ENCODE measurements around the gene FALEC.
"Not testable (repeated sequence)": the region's sequence is repeated elsewhere in the genome, so short reads cannot be mapped to it uniquely, and the experiment has no call there.

The FALEC gene

GRCh38 chr1:150572918-150573647 is 57.5 kb downstream of the FALEC start:
- H3K4me3 ChIP-seq (ENCODE audit: low read depth, low read length): no peak overlapping the region
- TF ChIP-seq, protein P1, sequence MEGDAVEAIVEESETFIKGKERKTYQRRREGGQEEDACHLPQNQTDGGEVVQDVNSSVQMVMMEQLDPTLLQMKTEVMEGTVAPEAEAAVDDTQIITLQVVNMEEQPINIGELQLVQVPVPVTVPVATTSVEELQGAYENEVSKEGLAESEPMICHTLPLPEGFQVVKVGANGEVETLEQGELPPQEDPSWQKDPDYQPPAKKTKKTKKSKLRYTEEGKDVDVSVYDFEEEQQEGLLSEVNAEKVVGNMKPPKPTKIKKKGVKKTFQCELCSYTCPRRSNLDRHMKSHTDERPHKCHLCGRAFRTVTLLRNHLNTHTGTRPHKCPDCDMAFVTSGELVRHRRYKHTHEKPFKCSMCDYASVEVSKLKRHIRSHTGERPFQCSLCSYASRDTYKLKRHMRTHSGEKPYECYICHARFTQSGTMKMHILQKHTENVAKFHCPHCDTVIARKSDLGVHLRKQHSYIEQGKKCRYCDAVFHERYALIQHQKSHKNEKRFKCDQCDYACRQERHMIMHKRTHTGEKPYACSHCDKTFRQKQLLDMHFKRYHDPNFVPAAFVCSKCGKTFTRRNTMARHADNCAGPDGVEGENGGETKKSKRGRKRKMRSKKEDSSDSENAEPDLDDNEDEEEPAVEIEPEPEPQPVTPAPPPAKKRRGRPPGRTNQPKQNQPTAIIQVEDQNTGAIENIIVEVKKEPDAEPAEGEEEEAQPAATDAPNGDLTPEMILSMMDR (IDR thresholded peaks at IDR 0.05; ENCODE audit: low read depth, low read length): no peak

DNA sequence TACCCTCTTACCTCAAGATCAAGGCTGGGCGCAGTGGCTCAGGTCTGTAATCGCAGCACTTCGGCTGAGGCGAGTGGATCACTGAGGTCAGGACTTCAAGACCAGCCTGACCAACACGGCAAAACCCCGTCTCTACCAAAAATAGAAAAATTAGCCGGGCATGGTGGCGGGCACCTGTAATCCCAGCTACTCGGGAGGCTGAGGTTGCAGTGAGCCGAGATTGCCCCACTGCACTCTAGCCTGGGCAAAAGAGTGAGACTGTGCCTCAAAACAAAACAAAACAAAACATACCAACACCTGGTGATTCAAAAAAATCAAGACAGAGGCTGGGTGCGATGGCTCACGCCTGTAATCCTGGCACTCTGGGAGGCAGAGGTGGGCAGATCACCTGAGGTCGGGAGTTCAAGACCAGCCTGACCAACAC is 58.1 kb downstream of the FALEC start:
- not testable (repeated sequence) for H3K4me3 ChIP-seq (ENCODE audit: low read depth, low read length)

GRCh38 chr1:150574260-150575071 is 58.9 kb downstream of the FALEC start:
- TF ChIP-seq, protein P1 (IDR thresholded peaks at IDR 0.05; ENCODE audit: low read depth, low read length): no peak
- H3K4me3 ChIP-seq (ENCODE audit: low read depth, low read length): peak overlapping the region; percentile 95

GRCh38 chr1:150575072-150575489 is 59.5 kb downstream of the FALEC start:
- peak overlapping the region; percentile 95 for H3K4me3 ChIP-seq (ENCODE audit: low read depth, low read length)

GRCh38 chr1:150575518-150576366 is 60.2 kb downstream of the FALEC start:
- TF ChIP-seq, protein P1 (IDR thresholded peaks at IDR 0.05; ENCODE audit: low read depth, low read length): no peak
- peak overlapping the region; percentile 95 for H3K4me3 ChIP-seq (ENCODE audit: low read depth, low read length)

More at GRCh38 chr1:150575072-150575489, 59.5 kb downstream of the FALEC start:
- TF ChIP-seq, protein P1 (IDR thresholded peaks at IDR 0.05; ENCODE audit: low read depth, low read length): no peak

GRCh38 chr1:150576367-150576711 is 60.8 kb downstream of the FALEC start:
- TF ChIP-seq, protein P1 (IDR thresholded peaks at IDR 0.05; ENCODE audit: low read depth, low read length): no peak
- H3K4me3 ChIP-seq (ENCODE audit: low read depth, low read length): peak overlapping the region; percentile 95

DNA sequence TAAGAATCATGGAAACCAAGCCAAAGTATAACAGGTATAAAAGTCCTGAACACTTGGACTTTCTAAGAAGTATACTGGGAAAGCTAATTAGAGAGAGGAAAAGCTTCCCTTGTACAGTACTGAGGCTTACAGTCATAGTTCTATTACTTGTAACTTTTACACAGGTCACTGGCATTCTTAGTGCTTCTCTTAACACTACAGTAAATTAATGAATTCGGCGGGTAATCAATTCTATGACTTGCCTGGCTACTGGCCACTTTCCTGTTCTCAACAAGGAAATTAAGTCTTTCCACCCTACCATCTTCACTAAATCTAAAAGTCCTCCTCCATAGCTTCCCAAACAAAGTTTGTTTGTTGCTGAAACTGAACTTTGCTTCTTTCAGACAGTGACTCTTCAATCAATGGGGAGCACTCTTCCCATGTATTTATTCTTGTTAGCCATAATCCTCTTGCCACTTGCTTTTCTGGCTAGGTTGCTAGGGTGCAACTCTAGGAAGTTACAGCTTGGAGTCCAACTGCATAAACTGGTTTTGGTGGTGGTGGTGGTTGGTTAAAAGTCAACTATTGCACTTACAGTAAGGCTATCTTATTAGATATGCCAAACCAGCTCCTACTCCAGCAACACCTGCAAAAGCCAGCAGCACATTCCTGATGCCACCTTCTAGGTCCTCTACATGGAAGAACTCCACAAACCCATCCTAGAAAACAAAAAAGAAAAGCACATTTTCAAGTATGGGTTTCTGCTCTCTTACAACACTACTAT is 61.4 kb downstream of the FALEC start:
- peak overlapping the region; percentile 95 for H3K4me3 ChIP-seq (ENCODE audit: low read depth, low read length)
- TF ChIP-seq, protein P1 (IDR thresholded peaks at IDR 0.05; ENCODE audit: low read depth, low read length): no peak
